ENCODE data around the gene RPP25.
"Not testable (repeated sequence)": the region's sequence is repeated elsewhere in the genome, so short reads cannot be mapped to it uniquely, and the experiment has no call there.

The RPP25 gene

DNA sequence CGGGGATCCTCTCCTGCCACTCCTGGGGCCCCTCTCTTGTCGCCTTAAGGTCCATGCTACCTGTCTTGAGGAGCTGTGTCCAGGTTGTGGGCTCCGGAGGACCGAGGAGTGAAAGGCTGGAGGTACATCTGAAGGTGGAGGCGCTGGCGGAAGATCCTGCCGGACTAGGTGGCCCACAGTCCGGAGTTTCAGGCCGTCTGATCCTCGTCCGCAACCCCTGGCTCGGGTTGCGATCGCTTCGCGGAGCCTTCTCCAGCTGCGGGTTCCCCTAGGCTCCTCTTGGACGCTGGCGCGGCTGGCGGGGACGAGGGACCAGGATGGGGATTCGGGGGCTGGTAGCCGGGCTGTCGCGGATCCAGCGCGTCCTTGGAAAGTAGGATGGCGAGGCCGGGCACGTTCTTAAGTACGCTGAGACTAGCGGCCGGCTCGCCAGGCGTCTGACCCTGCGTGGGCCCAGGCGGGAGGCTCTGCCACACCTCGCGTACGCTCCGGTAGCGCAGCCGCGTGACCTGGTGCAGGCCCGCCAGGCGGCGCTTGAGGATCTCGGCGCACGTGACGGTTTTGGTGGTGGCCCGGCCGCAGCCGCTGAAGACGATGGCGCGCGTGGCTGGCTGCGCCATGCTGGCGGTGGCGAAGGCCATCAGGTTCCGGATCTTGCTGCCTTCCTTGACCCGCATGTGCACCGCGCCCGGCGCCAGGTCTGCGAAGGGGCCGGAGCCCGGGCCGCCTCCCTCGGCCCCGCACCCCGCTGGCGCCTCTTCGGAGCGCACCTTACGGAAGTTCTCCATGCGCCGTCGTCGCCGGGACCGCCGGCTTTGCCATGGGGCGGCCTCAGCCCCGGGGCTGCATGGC lies 550 bp downstream of the RPP25 start:
- Mint-ChIP-seq H3K4me1 (peaks cover 62% of the 10 kb centered on the region), H3K27me3 (peaks cover 40% of the 10 kb centered on the region), H3K27ac (no peak overlapping the region), H3K9me3 (no peaks in the 10 kb centered on the region), H3K4me3 (peak overlapping the region; percentile 73 to 80)
- peak; percentile 70 for ATAC-seq
- peak; percentile 69 to 73 for DNase-seq

DNA sequence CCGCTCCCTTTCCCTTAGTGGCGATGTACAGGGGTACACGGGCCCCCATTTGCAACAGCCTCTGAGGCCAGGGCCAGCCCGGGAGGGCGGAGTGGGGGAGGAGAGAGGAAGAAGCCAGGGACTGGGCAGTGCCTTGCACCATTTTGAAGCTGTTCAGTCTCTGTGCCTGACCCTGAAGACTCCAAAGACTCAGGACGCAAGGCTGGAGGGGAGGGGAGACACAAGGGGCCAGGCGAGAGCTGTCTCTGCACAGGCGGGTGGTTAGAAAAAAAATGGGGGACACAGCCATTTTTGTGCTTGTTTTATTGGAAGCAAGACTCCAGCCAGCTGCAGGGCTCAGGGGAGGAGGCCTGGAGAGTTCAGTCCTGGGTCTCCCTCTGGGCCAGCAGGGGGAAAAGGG lies 1.6 kb downstream of the RPP25 start:
- no peak for DNase-seq
- peak overlapping the region in 1 of 2 donors; percentile 59 for H3K27ac Mint-ChIP-seq
- H3K27me3 Mint-ChIP-seq: peaks cover 30% of the 10 kb centered on the region
- H3K4me3 Mint-ChIP-seq: peak overlapping the region; percentile 39 to 80
- ATAC-seq: no peak
- H3K9me3 Mint-ChIP-seq: no peaks in the 10 kb centered on the region
- peaks cover 52% of the 10 kb centered on the region for H3K4me1 Mint-ChIP-seq

GRCh38 chr15:74954515-74954914 lies 2.1 kb downstream of the RPP25 start:
- Mint-ChIP-seq H3K9me3 (no peaks in the 10 kb centered on the region), H3K4me3 (peak overlapping the region; percentile 39 to 80), H3K27ac (no peak overlapping the region), H3K4me1 (peaks cover 46% of the 10 kb centered on the region), H3K27me3 (peaks cover 25% of the 10 kb centered on the region)
- no peak for ATAC-seq
- no peak for DNase-seq

DNA sequence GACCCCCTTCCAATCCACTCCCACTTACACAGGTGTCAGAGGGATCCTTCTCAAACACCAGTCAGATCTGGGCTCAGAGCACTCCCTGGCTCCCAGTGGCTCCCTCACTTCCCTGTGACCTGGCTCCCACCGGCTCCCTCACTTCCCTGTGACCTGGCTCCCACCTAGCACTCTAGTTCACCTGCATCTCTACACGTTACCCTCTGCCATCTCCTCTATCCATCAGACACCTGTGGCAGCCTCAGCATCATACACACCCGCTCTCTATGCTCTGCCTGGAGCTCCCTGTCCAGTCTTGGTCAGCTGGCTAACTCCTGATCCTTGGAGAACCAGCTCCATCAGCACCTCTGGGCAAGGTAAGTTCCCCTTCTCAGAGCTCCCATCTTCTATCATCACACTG lies 5.6 kb downstream of the RPP25 start:
- no peak for DNase-seq
- ATAC-seq: peak; percentile 14
- H3K4me3 Mint-ChIP-seq: no peak overlapping the region
- H3K27me3 Mint-ChIP-seq: no peaks in the 10 kb centered on the region
- peak overlapping the region in 1 of 2 donors; percentile 1 for H3K27ac Mint-ChIP-seq
- H3K9me3 Mint-ChIP-seq: no peaks in the 10 kb centered on the region
- H3K4me1 Mint-ChIP-seq: peaks cover 22% of the 10 kb centered on the region

- ATAC-seq: peak; percentile 81
- no peak overlapping the region for H3K27ac Mint-ChIP-seq
- no peak overlapping the region for H3K4me3 Mint-ChIP-seq
Observed at GRCh38 chr15:74950078-74950908, 6.3 kb downstream of the RPP25 start.

DNA sequence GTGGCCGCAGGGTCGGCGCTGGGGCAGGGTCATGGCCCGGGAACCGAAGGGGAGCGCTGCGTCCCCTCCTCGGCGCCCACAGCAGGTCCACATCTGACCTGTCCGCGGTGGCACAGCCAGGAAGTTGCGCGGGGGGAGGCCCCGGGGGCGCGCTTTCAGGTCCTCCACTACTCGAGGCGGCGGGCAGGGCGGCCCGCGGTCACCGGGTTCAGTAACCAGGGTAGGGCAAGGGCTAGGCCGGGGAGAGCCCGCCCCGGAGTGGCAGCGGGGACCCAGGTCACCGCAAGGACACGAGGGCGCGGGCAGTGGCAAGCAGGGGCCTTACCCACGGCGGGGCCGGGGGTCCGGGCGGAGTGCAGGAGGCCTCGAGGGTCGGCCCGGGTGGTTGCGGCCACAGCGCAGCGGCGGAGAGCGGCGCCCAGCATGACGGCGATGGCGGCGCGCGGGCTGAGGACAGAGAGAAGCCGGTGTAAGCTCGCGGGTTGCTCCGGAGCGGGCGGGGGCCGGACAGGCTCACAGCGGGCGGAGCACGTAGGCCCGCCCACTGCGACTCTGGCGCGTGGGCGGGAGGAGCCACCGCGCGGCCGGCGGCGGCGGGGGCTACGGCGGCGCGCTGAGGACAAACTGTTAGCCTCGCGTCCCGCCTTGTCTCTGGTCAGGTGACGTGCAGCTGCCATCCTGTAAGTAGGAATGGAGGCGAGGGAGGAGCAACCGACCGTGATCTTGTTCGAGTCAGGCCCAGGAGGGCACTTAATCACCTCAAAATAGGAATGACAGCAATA lies 18.8 kb downstream of the RPP25 start, which contains the start of gene COX5A:
TSS of gene COX5A (minus strand) at position 484 of the 782 bp plus-strand sequence. CDS start at position 425, 59 bp downstream.
- DNase-seq: peak; percentile 93 to 95

More at GRCh38 chr15:74950078-74950908, 6.3 kb downstream of the RPP25 start:
- Mint-ChIP-seq H3K4me1 (peaks cover 15% of the 10 kb centered on the region), H3K27me3 (no peaks in the 10 kb centered on the region), H3K9me3 (no peaks in the 10 kb centered on the region)
- DNase-seq: peak; percentile 77 to 80

GRCh38 chr15:74937272-74937589 lies 19.3 kb downstream of the RPP25 start:
- ATAC-seq: peak; percentile 6
- Mint-ChIP-seq H3K4me3 (peak overlapping the region; percentile 92 to 94), H3K4me1 (peaks cover 38% of the 10 kb centered on the region), H3K27ac (peak overlapping the region; percentile 91 to 93), H3K27me3 (peaks cover 2% of the 10 kb centered on the region), H3K9me3 (no peaks in the 10 kb centered on the region)
- DNase-seq: no peak

More for the DNA sequence above, 18.8 kb downstream of the RPP25 start, which contains the start of gene COX5A:
- H3K9me3 Mint-ChIP-seq: no peaks in the 10 kb centered on the region
- H3K27ac Mint-ChIP-seq: peak within 1 kb of the TSS; percentile 97
- H3K4me3 Mint-ChIP-seq: peak within 1 kb of the TSS; percentile 92 to 94
- peaks cover 38% of the 10 kb centered on the region for H3K4me1 Mint-ChIP-seq
- peaks cover 7% of the 10 kb centered on the region for H3K27me3 Mint-ChIP-seq
- peak; percentile 96 for ATAC-seq

- not testable (repeated sequence) for H3K9me3 Mint-ChIP-seq, DNase-seq
Observed at GRCh38 chr15:74935193-74935592, 21.4 kb downstream of the RPP25 start.

DNA sequence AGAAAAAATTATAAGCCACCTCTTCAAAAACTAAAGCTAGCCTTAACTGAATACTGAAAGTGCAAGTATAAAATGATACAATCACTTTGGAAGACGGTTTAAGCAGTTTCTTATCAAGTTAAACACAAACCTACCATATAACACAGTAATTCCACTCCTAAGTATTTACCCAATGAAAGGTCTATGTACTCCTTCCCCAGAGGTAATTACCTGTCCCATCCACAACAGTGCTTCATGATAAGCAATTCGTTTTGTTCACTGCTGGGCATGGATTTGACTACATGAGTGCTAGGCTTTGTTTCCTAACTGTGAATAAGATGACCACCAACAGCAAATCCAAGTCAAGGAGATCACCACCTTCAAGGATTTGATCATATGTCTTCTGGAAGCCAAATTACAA lies 23.0 kb downstream of the RPP25 start:
- DNase-seq (no peak), ATAC-seq (no peak)
- H3K9me3 Mint-ChIP-seq: no peaks in the 10 kb centered on the region
- H3K4me3 Mint-ChIP-seq: no peak overlapping the region
- H3K27ac Mint-ChIP-seq: no peak overlapping the region
- H3K27me3 Mint-ChIP-seq: no peaks in the 10 kb centered on the region
- H3K4me1 Mint-ChIP-seq: peaks cover 30% of the 10 kb centered on the region

More at GRCh38 chr15:74935193-74935592, 21.4 kb downstream of the RPP25 start:
- not testable (repeated sequence) for H3K27me3 Mint-ChIP-seq, ATAC-seq
- peaks cover 38% of the 10 kb centered on the region for H3K4me1 Mint-ChIP-seq
- peak overlapping the region; percentile 67 to 80 for H3K4me3 Mint-ChIP-seq
- peak overlapping the region in 1 of 2 donors; percentile 93 for H3K27ac Mint-ChIP-seq

- Mint-ChIP-seq H3K27me3 (no peaks in the 10 kb centered on the region), H3K4me3 (no peak overlapping the region), H3K9me3 (no peaks in the 10 kb centered on the region), H3K27ac (no peak overlapping the region), H3K4me1 (peaks cover 7% of the 10 kb centered on the region)
- ATAC-seq: no peak
- no peak for DNase-seq
Observed at GRCh38 chr15:74928771-74929198, 27.8 kb downstream of the RPP25 start.

- Mint-ChIP-seq H3K4me1 (no peaks in the 10 kb centered on the region), H3K27me3 (no peaks in the 10 kb centered on the region), H3K27ac (no peak overlapping the region), H3K4me3 (no peak overlapping the region), H3K9me3 (no peaks in the 10 kb centered on the region)
- ATAC-seq: no peak
- DNase-seq: no peak
Observed at GRCh38 chr15:74924525-74924924, 32.0 kb downstream of the RPP25 start.

- no peaks in the 10 kb centered on the region for H3K4me1 Mint-ChIP-seq
- no peaks in the 10 kb centered on the region for H3K9me3 Mint-ChIP-seq
- H3K27ac Mint-ChIP-seq: no peak overlapping the region
- DNase-seq (no peak), ATAC-seq (no peak)
- H3K4me3 Mint-ChIP-seq: no peak overlapping the region
- no peaks in the 10 kb centered on the region for H3K27me3 Mint-ChIP-seq
Observed at GRCh38 chr15:74920456-74920855, 36.1 kb downstream of the RPP25 start.

DNA sequence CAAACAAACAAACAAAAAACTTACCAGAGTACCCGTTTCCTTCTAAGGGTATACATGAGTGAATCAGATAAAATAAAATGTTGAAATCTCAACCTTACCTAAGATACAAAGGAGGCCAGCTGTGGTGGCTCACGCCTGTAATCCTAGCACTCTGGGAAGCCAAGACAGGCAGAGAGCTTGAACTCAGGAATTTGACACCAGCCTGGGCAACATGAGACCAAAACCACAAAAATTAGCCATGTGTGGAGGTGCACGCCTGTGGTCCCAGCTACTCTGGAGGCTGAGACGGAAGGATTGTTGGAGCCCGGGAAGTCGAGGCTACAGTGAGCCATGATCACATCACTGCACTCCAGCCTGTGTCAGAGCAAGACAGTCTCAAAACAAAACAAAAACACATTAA lies 38.9 kb downstream of the RPP25 start:
- Mint-ChIP-seq H3K4me3 (no peak overlapping the region), H3K27ac (no peak overlapping the region), H3K9me3 (no peaks in the 10 kb centered on the region), H3K4me1 (no peaks in the 10 kb centered on the region), H3K27me3 (no peaks in the 10 kb centered on the region)
- DNase-seq (no peak), ATAC-seq (no peak)

- H3K4me1 Mint-ChIP-seq, H3K27ac Mint-ChIP-seq, H3K4me3 Mint-ChIP-seq, H3K27me3 Mint-ChIP-seq, ATAC-seq, DNase-seq, H3K9me3 Mint-ChIP-seq: not testable (repeated sequence)
Observed at GRCh38 chr15:74913799-74914198, 42.8 kb downstream of the RPP25 start.

DNA sequence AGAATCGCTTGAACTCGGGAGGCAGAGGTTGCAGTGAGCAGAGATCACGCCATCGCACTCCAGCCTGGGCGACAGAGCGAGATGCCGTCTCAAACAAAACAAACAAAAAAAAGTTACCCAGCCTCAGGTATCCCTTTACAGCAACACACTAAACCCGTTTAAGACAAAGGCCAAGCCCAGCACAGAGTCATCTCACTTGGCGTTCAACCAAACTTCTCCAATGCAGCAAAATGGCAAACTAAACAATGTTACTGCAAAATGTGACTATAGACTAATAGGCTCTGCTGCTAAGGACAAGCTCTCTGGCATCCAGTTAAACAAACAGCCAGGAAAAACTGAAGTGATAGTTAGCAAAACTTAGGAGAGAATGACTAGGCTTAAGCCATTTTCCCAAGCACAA lies 43.5 kb downstream of the RPP25 start:
- Mint-ChIP-seq H3K27ac (no peak overlapping the region), H3K9me3 (no peaks in the 10 kb centered on the region), H3K4me3 (no peak overlapping the region), H3K4me1 (no peaks in the 10 kb centered on the region), H3K27me3 (no peaks in the 10 kb centered on the region)
- no peak for ATAC-seq
- DNase-seq: no peak

All from stimulated activated naive CD8-positive, alpha-beta T cell treated with anti-CD3 and anti-CD28 coated beads, Interleukin-15, amount 100 ng/mL, for 72 hours (primary cell).